BLaER1 treated with 17β-estradiol and CSF1 and Interleukin-3, amounts not matched to agents 10 nM and 100 nM (cell line): ENCODE data around the gene BLM.
"Not testable (repeated sequence)": the region's sequence is repeated elsewhere in the genome, so short reads cannot be mapped to it uniquely, and the experiment has no call there.

Experiments used
- H3K27ac ChIP-seq, 11 experiments: shearing (Covaris generic); formaldehyde crosslinking; 2 replicates each; pipeline ENCODE4 v1.8.1; 2022
- H3K27me3 ChIP-seq, 11 experiments: shearing (Covaris generic); formaldehyde crosslinking; 2 replicates each; pipeline ENCODE4 v1.8.1; 2022
- H3K36me3 ChIP-seq, 11 experiments: shearing (Covaris generic); formaldehyde crosslinking; 2 replicates each; pipeline ENCODE4 v1.8.1; 2022
- H3K4me1 ChIP-seq, 10 experiments: shearing (Covaris generic); formaldehyde crosslinking; 2 replicates each; pipeline ENCODE4 v1.8.1; 2022
- H3K4me2 ChIP-seq, 11 experiments: shearing (Covaris generic); formaldehyde crosslinking; 2 replicates each; pipeline ENCODE4 v1.8.1; 2022
- H3K4me3 ChIP-seq, 10 experiments: shearing (Covaris generic); formaldehyde crosslinking; 2 replicates each; pipeline ENCODE4 v1.8.1; 2022
- H3K9ac ChIP-seq, 11 experiments: shearing (Covaris generic); formaldehyde crosslinking; 2 replicates each; pipeline ENCODE4 v1.8.1; 2022
- H3K9me3 ChIP-seq, 11 experiments: shearing (Covaris generic); formaldehyde crosslinking; replicated peaks in 1 of 11; 2 replicates each; pipeline ENCODE4 v1.8.1; 2022
- H4K20me1 ChIP-seq, 11 experiments: shearing (Covaris generic); formaldehyde crosslinking; 2 replicates each; pipeline ENCODE4 v1.8.1; 2022
- Cebpa-rat ChIP-seq, 11 experiments: shearing (Covaris generic); IDR thresholded peaks; 2 replicates each; pipeline ENCODE4 v1.8.1; 2022

The BLM gene

DNA sequence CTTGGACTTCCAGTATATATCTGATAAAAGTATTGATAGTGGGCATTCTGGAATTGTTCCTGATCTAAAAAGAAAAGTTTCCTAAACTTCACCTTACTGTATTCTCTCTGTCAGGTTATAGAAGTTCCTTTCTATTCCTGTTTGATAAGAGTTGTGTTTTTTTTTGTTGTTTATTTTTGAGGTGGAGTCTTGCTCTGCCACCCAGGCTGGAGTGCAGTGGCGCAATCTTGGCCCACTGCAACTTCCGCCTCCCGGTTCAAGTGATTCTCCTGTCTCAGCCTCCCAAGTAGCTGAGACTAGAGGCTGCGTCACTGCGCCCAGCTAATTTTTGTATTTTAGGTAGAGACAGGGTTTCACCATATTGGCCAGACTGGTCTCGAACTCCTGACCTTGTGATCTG, 13.1 kb downstream of the BLM start:
- Histone ChIP-seq H3K4me2 (0 out of 22 replicates have a peak overlapping the region, but pooled peaks of 1 of the 11 experiments have one; percentile 7), H3K36me3 (peaks cover 0 to 95% (median 74%) of the 10 kb centered on the region in 11 experiments; a peak in 18 of 22 replicates), H3K9me3 (peaks cover 7 to 41% (median 30%) of the 10 kb centered on the region in 11 experiments; a peak in 20 of 22 replicates), H3K4me3 (no peak overlapping the region), H3K9ac (no peak overlapping the region), H3K4me1 (peaks cover 0 to 46% (median 9%) of the 10 kb centered on the region in 10 experiments; a peak in 14 of 20 replicates), H3K27ac (no peak overlapping the region), H3K27me3 (no peaks in the 10 kb centered on the region), H4K20me1 (peaks cover 0 to 12% (median 0%) of the 10 kb centered on the region in 11 experiments; a peak in 4 of 22 replicates)
- no peak for TF ChIP-seq Cebpa-rat (IDR thresholded peaks at IDR 0.05)

DNA sequence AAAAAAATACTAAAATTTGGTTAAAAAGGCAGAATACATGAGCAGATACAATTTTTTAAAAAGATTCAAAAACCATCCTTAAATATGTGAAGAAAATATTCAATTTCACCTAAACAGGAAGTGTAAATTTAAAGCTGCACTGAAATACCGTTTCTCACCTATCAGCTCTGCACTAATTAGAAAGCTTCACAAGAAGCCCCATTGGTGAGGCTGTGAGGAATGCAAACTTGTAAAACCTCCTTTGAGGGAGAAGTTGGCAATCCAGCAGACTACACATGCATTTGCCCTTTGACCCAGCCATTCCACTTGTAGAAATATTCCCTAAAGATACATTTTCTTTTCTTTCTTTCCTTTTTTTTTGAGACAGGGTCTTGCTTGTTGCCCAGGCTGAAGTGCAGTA, 18.8 kb downstream of the BLM start:
- Histone ChIP-seq H3K9ac (no peak overlapping the region), H3K27ac (no peak overlapping the region), H3K4me3 (no peak overlapping the region), H3K4me2 (peak overlapping the region in 4 of 11 experiments; percentile 18 to 70 (median 42); a peak in 4 of 22 replicates), H3K27me3 (no peaks in the 10 kb centered on the region), H3K9me3 (peaks cover 28 to 58% (median 54%) of the 10 kb centered on the region in 11 experiments), H4K20me1 (no peaks in the 10 kb centered on the region), H3K36me3 (peaks cover 2 to 87% (median 68%) of the 10 kb centered on the region in 11 experiments; a peak in 18 of 22 replicates), H3K4me1 (peaks cover 0 to 49% (median 20%) of the 10 kb centered on the region in 10 experiments; a peak in 14 of 20 replicates)
- no peak for TF ChIP-seq Cebpa-rat (IDR thresholded peaks at IDR 0.05)

- Histone ChIP-seq H3K27ac (peak overlapping the region in 2 of 11 experiments; percentile 2 to 17; a peak in 1 of 22 replicates), H3K36me3 (peaks cover 2 to 67% (median 49%) of the 10 kb centered on the region in 11 experiments; a peak in 18 of 22 replicates), H3K9me3 (peaks cover 24 to 37% (median 32%) of the 10 kb centered on the region in 11 experiments), H3K4me1 (peaks cover 0 to 73% (median 27%) of the 10 kb centered on the region in 10 experiments; a peak in 14 of 20 replicates)
- not testable (repeated sequence) for H4K20me1 ChIP-seq, H3K4me2 ChIP-seq, H3K27me3 ChIP-seq, H3K9ac ChIP-seq, H3K4me3 ChIP-seq
These were observed 23.4 kb downstream of the BLM start for GRCh38 chr15:90740545-90740944.

- Histone ChIP-seq H3K4me1 (peaks cover 0 to 59% (median 24%) of the 10 kb centered on the region in 10 experiments; a peak in 13 of 20 replicates), H4K20me1 (peaks cover 0 to 12% (median 0%) of the 10 kb centered on the region in 11 experiments; a peak in 2 of 22 replicates), H3K27me3 (no peaks in the 10 kb centered on the region), H3K4me2 (peak overlapping the region in 3 of 11 experiments; percentile 6 to 58 (median 6); a peak in 5 of 22 replicates), H3K9me3 (peaks cover 24 to 37% (median 32%) of the 10 kb centered on the region in 11 experiments), H3K27ac (peak overlapping the region in 2 of 11 experiments; percentile 15 to 22; a peak in 1 of 22 replicates), H3K36me3 (peaks cover 2 to 61% (median 45%) of the 10 kb centered on the region in 11 experiments; a peak in 18 of 22 replicates), H3K9ac (peak overlapping the region in 1 of 11 experiments; percentile 3; a peak in 1 of 22 replicates), H3K4me3 (no peak overlapping the region)
- TF ChIP-seq Cebpa-rat (IDR thresholded peaks at IDR 0.05): no peak
These were observed 24.9 kb downstream of the BLM start for GRCh38 chr15:90742087-90742486.

DNA sequence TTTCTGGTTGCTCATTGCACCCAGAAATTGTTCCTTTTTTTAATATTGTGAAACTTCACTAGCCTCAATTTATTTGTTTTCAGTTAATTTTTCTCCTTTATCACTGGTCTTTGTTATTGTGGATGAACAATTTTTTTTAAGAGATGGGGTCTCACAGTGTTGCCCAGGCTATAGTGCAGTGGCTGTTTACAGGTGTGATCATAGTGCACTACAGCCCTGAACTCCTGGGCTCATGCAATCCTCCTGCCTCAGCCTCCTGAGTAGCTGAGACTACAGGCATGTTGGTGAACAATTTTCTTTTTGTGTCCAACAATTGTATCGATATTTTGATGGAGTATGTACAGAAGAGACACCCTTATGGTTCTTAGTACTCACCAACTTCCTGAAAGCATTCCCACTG, 26.3 kb downstream of the BLM start:
- peaks cover 24 to 34% (median 30%) of the 10 kb centered on the region in 11 experiments for H3K9me3 ChIP-seq
- H3K4me1 ChIP-seq: peaks cover 0 to 46% (median 18%) of the 10 kb centered on the region in 10 experiments; a peak in 13 of 20 replicates
- H3K4me2 ChIP-seq: peak overlapping the region in 4 of 11 experiments; percentile 6 to 58 (median 32); a peak in 5 of 22 replicates
- peaks cover 2 to 67% (median 45%) of the 10 kb centered on the region in 11 experiments; a peak in 18 of 22 replicates for H3K36me3 ChIP-seq
- H4K20me1 ChIP-seq: peaks cover 0 to 12% (median 0%) of the 10 kb centered on the region in 11 experiments; a peak in 3 of 22 replicates
- H3K27ac ChIP-seq: peak overlapping the region in 1 of 11 experiments; percentile 4; a peak in 1 of 22 replicates
- H3K27me3 ChIP-seq: no peaks in the 10 kb centered on the region
- no peak for TF ChIP-seq Cebpa-rat (IDR thresholded peaks at IDR 0.05)
- H3K9ac ChIP-seq: no peak overlapping the region
- H3K4me3 ChIP-seq: no peak overlapping the region

- Histone ChIP-seq H3K4me2 (no peak overlapping the region), H3K36me3 (peaks cover 0 to 67% (median 45%) of the 10 kb centered on the region in 11 experiments; a peak in 18 of 22 replicates), H3K27me3 (no peaks in the 10 kb centered on the region), H3K27ac (no peak overlapping the region), H3K4me3 (no peak overlapping the region), H4K20me1 (peaks cover 0 to 12% (median 0%) of the 10 kb centered on the region in 11 experiments; a peak in 3 of 22 replicates), H3K9ac (no peak overlapping the region), H3K4me1 (peaks cover 0 to 35% (median 7%) of the 10 kb centered on the region in 10 experiments; a peak in 8 of 20 replicates), H3K9me3 (peaks cover 15 to 19% (median 17%) of the 10 kb centered on the region in 11 experiments)
- no peak for TF ChIP-seq Cebpa-rat (IDR thresholded peaks at IDR 0.05)
These were observed 27.7 kb downstream of the BLM start for GRCh38 chr15:90744759-90745402.

DNA sequence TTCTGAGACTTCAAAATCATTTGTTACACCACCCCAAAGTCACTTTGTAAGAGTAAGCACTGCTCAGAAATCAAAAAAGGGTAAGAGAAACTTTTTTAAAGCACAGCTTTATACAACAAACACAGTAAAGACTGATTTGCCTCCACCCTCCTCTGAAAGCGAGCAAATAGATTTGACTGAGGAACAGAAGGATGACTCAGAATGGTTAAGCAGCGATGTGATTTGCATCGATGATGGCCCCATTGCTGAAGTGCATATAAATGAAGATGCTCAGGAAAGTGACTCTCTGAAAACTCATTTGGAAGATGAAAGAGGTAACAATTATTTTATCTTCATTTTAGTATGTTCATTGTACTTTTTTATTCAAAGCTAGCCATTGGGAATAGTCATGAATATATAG, 32.6 kb downstream of the BLM start:
- no peak for TF ChIP-seq Cebpa-rat (IDR thresholded peaks at IDR 0.05)
- peaks cover 0 to 11% (median 0%) of the 10 kb centered on the region in 11 experiments; a peak in 2 of 22 replicates for H4K20me1 ChIP-seq
- H3K9me3 ChIP-seq: no peaks in the 10 kb centered on the region
- H3K4me2 ChIP-seq: no peak overlapping the region
- no peak overlapping the region for H3K27ac ChIP-seq
- H3K4me1 ChIP-seq: peaks cover 0 to 15% (median 0%) of the 10 kb centered on the region in 10 experiments; a peak in 4 of 20 replicates
- no peak overlapping the region for H3K4me3 ChIP-seq
- no peak overlapping the region for H3K9ac ChIP-seq
- no peaks in the 10 kb centered on the region for H3K27me3 ChIP-seq
- peaks cover 0 to 90% (median 65%) of the 10 kb centered on the region in 11 experiments; a peak in 18 of 22 replicates for H3K36me3 ChIP-seq

DNA sequence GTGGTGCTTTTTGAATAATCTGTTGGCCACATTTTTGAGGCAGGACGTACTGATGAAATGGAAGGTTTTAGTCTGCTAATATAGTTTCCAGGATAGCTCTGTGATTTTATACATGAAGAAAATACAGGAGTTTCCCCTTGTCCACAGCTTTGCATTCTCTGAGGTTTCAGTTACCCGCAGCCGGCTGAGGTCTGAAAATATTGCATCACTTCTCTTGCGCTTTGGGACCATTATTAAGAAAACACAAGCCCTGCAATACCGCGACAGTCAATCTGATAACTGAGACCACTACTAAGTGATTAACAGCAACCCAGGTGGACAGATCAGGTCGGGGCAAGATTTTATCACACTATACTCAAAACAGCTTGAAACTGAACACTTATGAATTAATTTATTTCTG, 33.0 kb downstream of the BLM start:
- TF ChIP-seq Cebpa-rat (IDR thresholded peaks at IDR 0.05): peak in 2 of 11 experiments; percentile 30 to 80; a peak in 2 of 22 replicates
- H3K36me3 ChIP-seq: peaks cover 0 to 94% (median 68%) of the 10 kb centered on the region in 11 experiments; a peak in 18 of 22 replicates

More for the DNA sequence above, 33.0 kb downstream of the BLM start:
- Histone ChIP-seq H3K9ac (no peak overlapping the region), H3K27ac (no peak overlapping the region), H3K27me3 (no peaks in the 10 kb centered on the region), H3K4me2 (no peak overlapping the region), H3K4me1 (peaks cover 0 to 15% (median 0%) of the 10 kb centered on the region in 10 experiments; a peak in 4 of 20 replicates), H4K20me1 (peaks cover 0 to 11% (median 0%) of the 10 kb centered on the region in 11 experiments; a peak in 1 of 22 replicates), H3K4me3 (no peak overlapping the region), H3K9me3 (no peaks in the 10 kb centered on the region)
